ENCODE measurements around the gene GDI1.

The GDI1 gene

GRCh38 chrX:154433605-154434004, 3.3 kb upstream of the GDI1 start:
- no peak for DNase-seq (ENCODE audit: low spot score)
- TF ChIP-seq CTCF (IDR thresholded peaks at IDR 0.05) = no peak
- Histone ChIP-seq H3K27ac (no peak overlapping the region), H3K4me3 (no peak overlapping the region)

GRCh38 chrX:154434394-154435168, 2.4 kb upstream of the GDI1 start:
- no peak for DNase-seq (ENCODE audit: low spot score)
- Histone ChIP-seq H3K4me3 (no peak overlapping the region), H3K27ac (no peak overlapping the region)
- TF ChIP-seq CTCF (IDR thresholded peaks at IDR 0.05) = no peak

GRCh38 chrX:154435171-154435733, 1.7 kb upstream of the GDI1 start:
- Histone ChIP-seq H3K4me3 (no peak overlapping the region), H3K27ac (no peak overlapping the region)
- no peak for DNase-seq (ENCODE audit: low spot score)
- no peak for TF ChIP-seq CTCF (IDR thresholded peaks at IDR 0.05)

- DNase-seq (ENCODE audit: low spot score) = no peak
- H3K27ac ChIP-seq = peak overlapping the region; percentile 77 to 94
- TF ChIP-seq CTCF (IDR thresholded peaks at IDR 0.05) = no peak
- H3K4me3 ChIP-seq = peak overlapping the region; percentile 87
Observed at GRCh38 chrX:154436374-154436982, 476 bp upstream of the GDI1 start.

- DNase-seq (ENCODE audit: low spot score) = no peak
- TF ChIP-seq CTCF (IDR thresholded peaks at IDR 0.05) = no peak
- Histone ChIP-seq H3K4me3 (peak overlapping the region; percentile 87), H3K27ac (peak overlapping the region in 1 of 2 donors; percentile 94)
Observed at GRCh38 chrX:154437971-154438893, 1.3 kb downstream of the GDI1 start.

GRCh38 chrX:154439841-154440240, 2.9 kb downstream of the GDI1 start:
- TF ChIP-seq CTCF (IDR thresholded peaks at IDR 0.05) = no peak
- Histone ChIP-seq H3K27ac (no peak overlapping the region), H3K4me3 (no peak overlapping the region)
- DNase-seq (ENCODE audit: low spot score) = no peak
